Ascending aorta (tissue), 2 donors: ENCODE results near the gene NPTXR. TPM values are rescaled to one million over a fixed set of nuclear protein-coding genes. Genes with fewer than 3 reads are reported as not detected.

Source experiments
- DNase-seq, 2 donors: peaks; one replicate each; pipeline ENCODE4 v3.0.0-alpha.2; 2019; ENCODE audit warnings: low spot score in 2 of 2
- H3K27ac ChIP-seq, 2 donors: fragments of 200-600 bp; sonication (generic); one replicate each; pipeline ENCODE4 v1.5.1; 2016 to 2017; ENCODE audit warnings: mild to moderate bottlenecking in 1 of 2
- H3K27me3 ChIP-seq: fragments of 200-600 bp; sonication (generic); one replicate; pipeline ENCODE4 v1.5.1; 2017
- H3K36me3 ChIP-seq, 2 donors: fragments of 200-600 bp; sonication (generic); one replicate each; pipeline ENCODE4 v1.5.1; 2016
- H3K4me1 ChIP-seq, 2 donors: fragments of 200-600 bp; sonication (generic); one replicate each; pipeline ENCODE4 v1.5.1; 2016 to 2017; ENCODE audit warnings: mild to moderate bottlenecking in 1 of 2
- H3K4me3 ChIP-seq, 2 donors: fragments of 200-600 bp; sonication (generic); one replicate each; pipeline ENCODE4 v1.5.1; 2016 to 2017; ENCODE audit warnings: mild to moderate bottlenecking in 1 of 2
- H3K9me3 ChIP-seq, 2 donors: fragments of 200-600 bp; sonication (generic); one replicate each; pipeline ENCODE4 v1.5.1; 2016
- CTCF ChIP-seq, 3 experiments: fragments of 200-600 bp in 2 of 3; fragments of 450-650 bp in 1 of 3; sonication (generic) in 2 of 3; IDR thresholded peaks; one replicate each; pipeline ENCODE4 v1.5.1; 2016 to 2019; ENCODE audit warnings: antibody characterized with exemption in 3 of 3, mild to moderate bottlenecking in 1 of 3, moderate library complexity in 1 of 3
- intact Hi-C: fragments of 100-400 bp; cut with DNase I; formaldehyde crosslinking; loops from one replicate; pipeline ENCODE4 v1.15.1; 2023
- total RNA-seq: library from RNA; depleted of rRNA; stranded (reverse); fragments of >200 nt; gene quantifications from one replicate; pipeline ENCODE4 v1.1.0, GENCODE V29; 2016

NPTXR gene
- 46.3 TPM for total RNA-seq

GRCh38 chr22:38843657-38844314, at the start of gene NPTXR:
TSS of gene NPTXR (minus strand) at chr22:38844028.
- Histone ChIP-seq H3K4me1 (peaks cover 0 to 29% of the 10 kb centered on the region in 2 donors), H3K4me3 (peak within 1 kb of the TSS; percentile 79 to 94), H3K9me3 (no peaks in the 10 kb centered on the region), H3K36me3 (no peaks in the 10 kb centered on the region), H3K27ac (peak within 1 kb of the TSS; percentile 89 to 92), H3K27me3 (no peaks in the 10 kb centered on the region)
- TF ChIP-seq CTCF (IDR thresholded peaks at IDR 0.05), result no peak
- peak in 1 of 2 donors; percentile 79 for DNase-seq
- intact Hi-C loops, result loop anchor here (2.0 kb wide), 2 partner anchors 49 to 75 kb away; partner anchors contain the start of gene DNAL4

DNA sequence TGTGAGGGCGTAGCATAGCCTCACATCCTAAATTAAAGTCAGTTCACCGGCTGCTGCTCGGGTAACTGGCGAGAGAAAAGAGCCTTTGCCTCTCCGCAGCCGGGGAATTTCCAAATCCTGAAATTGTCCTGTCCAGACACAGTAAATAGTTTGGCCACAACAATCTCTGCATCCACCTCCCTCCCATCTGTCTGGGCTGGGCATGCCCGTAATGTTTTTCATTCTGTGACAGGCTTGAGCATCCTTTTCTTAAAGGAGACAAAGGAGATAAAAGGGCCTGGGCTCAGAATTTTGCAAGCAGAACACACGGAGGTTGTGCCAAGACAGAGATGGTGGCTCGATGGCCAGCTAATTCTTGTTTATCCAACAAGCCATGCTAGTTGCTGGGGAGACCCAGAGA, 47.4 kb upstream of the NPTXR start:
- intact Hi-C loops, result no loop called here
- Histone ChIP-seq H3K4me1 (no peaks in the 10 kb centered on the region), H3K27me3 (no peaks in the 10 kb centered on the region), H3K27ac (no peak overlapping the region), H3K36me3 (no peaks in the 10 kb centered on the region), H3K9me3 (no peaks in the 10 kb centered on the region), H3K4me3 (no peak overlapping the region)
- DNase-seq, result no peak
- TF ChIP-seq CTCF (IDR thresholded peaks at IDR 0.05), result no peak

GRCh38 chr22:38890377-38890776, 46.5 kb upstream of the NPTXR start:
- Histone ChIP-seq H3K36me3 (no peaks in the 10 kb centered on the region), H3K9me3 (no peaks in the 10 kb centered on the region), H3K27ac (no peak overlapping the region), H3K4me1 (no peaks in the 10 kb centered on the region), H3K27me3 (no peaks in the 10 kb centered on the region), H3K4me3 (no peak overlapping the region)
- intact Hi-C loops, result no loop called here
- no peak for TF ChIP-seq CTCF (IDR thresholded peaks at IDR 0.05)
- no peak for DNase-seq

DNA sequence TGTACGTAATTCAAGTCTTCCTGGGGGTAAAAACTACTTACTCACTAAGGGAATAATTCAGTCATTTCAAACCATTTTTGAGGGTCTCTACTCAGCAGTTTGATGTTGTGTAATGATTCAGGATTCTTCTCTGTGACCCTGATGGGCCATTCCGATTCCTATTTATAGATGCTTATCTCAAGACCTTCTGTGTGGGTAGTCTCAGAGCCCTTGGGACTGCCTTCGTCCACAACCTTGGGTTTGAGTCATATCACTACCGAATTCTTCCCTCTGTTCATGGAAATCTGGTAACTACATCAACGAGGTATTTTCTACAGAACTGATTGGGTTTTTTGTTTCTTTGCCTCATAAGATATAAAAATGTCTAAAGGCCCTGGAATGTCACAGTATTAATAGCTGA, 42.5 kb upstream of the NPTXR start:
- DNase-seq, result no peak
- Histone ChIP-seq H3K27ac (no peak overlapping the region), H3K4me1 (peaks cover 13 to 16% of the 10 kb centered on the region in 2 donors), H3K27me3 (no peaks in the 10 kb centered on the region), H3K9me3 (no peaks in the 10 kb centered on the region), H3K36me3 (no peaks in the 10 kb centered on the region), H3K4me3 (no peak overlapping the region)
- intact Hi-C loops, result no loop called here
- TF ChIP-seq CTCF (IDR thresholded peaks at IDR 0.05), result no peak

GRCh38 chr22:38882972-38883622, 39.3 kb upstream of the NPTXR start:
- Histone ChIP-seq H3K9me3 (no peaks in the 10 kb centered on the region), H3K36me3 (no peaks in the 10 kb centered on the region), H3K27ac (peak overlapping the region; percentile 89 to 91), H3K27me3 (no peaks in the 10 kb centered on the region), H3K4me1 (peaks cover 13 to 26% of the 10 kb centered on the region in 2 donors), H3K4me3 (no peak overlapping the region)
- intact Hi-C loops, result loop anchor here (1.0 kb wide), 1 partner anchor 40 kb away; no protein-coding TSS in a partner anchor
- DNase-seq, result no peak
- TF ChIP-seq CTCF (IDR thresholded peaks at IDR 0.05), result no peak
